Measurements from ENCODE around the gene KY. TPM values are rescaled to one million over a fixed set of nuclear protein-coding genes. Genes with fewer than 3 reads are reported as not detected.
A peak's percentile ranks its signal among the peaks of the same experiment; 100 is the strongest.

The KY gene
- total RNA-seq, 1 experiment from 2014 or later: not detected

DNA sequence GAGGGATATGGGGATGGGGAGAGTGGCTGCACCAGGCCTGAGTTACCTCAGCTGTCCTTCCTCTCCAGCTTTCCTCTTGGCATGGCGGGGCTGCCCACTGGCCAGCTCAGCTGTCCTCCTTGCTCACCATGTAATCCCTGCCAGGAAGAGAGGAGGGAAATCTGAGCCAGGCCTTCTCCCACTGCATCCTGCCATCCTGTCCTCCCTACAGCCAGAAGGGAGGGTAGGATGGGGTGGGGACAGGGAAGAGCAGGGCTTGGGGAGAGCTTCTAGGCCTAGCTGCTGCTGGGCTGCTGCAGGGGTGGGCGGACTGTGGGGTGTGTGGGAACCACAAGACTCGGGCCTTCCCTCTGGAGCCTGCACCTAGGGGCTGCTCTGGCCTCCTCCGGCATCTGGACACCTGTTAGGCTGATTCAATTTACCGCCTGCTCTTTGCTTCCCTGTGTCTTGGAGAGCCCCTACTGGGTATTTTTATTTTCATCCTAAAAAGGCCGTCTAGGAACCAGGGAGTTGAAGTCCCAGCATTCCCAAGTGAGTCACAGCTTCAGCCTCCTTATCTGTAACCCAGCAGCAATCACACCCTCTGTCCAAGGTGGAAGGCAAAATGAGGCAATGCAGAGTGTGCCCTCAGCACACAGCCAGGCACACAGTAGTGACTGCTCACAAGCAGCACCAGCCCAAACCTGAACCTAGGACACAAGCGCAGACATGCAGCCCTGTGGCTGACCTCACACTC, 13.1 kb upstream of the KY start:
- ChIA-PET CTCF (no interaction called here), POLR2A (no interaction called here)
- peaks cover 5% of the 10 kb centered on the region; the same call in 1 of the 2 replicates for H3K27me3 ChIP-seq (ENCODE audit: control insufficient read depth, insufficient read depth, low read length)
- H3K4me1 ChIP-seq (ENCODE audit: control insufficient read depth, insufficient read depth, low read length): no peaks in the 10 kb centered on the region
- H3K36me3 ChIP-seq (ENCODE audit: control insufficient read depth, insufficient read depth, low read length): no peaks in the 10 kb centered on the region
- ATAC-seq (peak; percentile 42; the same call in 1 of the 2 replicates), DNase-seq (ENCODE audit: low read depth, low spot score) (no peak)
- TF ChIP-seq, protein P1, sequence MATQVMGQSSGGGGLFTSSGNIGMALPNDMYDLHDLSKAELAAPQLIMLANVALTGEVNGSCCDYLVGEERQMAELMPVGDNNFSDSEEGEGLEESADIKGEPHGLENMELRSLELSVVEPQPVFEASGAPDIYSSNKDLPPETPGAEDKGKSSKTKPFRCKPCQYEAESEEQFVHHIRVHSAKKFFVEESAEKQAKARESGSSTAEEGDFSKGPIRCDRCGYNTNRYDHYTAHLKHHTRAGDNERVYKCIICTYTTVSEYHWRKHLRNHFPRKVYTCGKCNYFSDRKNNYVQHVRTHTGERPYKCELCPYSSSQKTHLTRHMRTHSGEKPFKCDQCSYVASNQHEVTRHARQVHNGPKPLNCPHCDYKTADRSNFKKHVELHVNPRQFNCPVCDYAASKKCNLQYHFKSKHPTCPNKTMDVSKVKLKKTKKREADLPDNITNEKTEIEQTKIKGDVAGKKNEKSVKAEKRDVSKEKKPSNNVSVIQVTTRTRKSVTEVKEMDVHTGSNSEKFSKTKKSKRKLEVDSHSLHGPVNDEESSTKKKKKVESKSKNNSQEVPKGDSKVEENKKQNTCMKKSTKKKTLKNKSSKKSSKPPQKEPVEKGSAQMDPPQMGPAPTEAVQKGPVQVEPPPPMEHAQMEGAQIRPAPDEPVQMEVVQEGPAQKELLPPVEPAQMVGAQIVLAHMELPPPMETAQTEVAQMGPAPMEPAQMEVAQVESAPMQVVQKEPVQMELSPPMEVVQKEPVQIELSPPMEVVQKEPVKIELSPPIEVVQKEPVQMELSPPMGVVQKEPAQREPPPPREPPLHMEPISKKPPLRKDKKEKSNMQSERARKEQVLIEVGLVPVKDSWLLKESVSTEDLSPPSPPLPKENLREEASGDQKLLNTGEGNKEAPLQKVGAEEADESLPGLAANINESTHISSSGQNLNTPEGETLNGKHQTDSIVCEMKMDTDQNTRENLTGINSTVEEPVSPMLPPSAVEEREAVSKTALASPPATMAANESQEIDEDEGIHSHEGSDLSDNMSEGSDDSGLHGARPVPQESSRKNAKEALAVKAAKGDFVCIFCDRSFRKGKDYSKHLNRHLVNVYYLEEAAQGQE (IDR thresholded peaks at IDR 0.05; ENCODE audit: insufficient read depth in 1 of 2, low read depth in 2 of 2, low read length in 1 of 2): no peak
- TF ChIP-seq, protein P2, sequence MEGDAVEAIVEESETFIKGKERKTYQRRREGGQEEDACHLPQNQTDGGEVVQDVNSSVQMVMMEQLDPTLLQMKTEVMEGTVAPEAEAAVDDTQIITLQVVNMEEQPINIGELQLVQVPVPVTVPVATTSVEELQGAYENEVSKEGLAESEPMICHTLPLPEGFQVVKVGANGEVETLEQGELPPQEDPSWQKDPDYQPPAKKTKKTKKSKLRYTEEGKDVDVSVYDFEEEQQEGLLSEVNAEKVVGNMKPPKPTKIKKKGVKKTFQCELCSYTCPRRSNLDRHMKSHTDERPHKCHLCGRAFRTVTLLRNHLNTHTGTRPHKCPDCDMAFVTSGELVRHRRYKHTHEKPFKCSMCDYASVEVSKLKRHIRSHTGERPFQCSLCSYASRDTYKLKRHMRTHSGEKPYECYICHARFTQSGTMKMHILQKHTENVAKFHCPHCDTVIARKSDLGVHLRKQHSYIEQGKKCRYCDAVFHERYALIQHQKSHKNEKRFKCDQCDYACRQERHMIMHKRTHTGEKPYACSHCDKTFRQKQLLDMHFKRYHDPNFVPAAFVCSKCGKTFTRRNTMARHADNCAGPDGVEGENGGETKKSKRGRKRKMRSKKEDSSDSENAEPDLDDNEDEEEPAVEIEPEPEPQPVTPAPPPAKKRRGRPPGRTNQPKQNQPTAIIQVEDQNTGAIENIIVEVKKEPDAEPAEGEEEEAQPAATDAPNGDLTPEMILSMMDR (IDR thresholded peaks at IDR 0.05): no peak
- TF ChIP-seq SIN3A (IDR thresholded peaks at IDR 0.05; ENCODE audit: borderline replicate concordance, insufficient read depth, low read depth, low read length) (no peak), POLR2AphosphoS5 (IDR thresholded peaks at IDR 0.05; ENCODE audit: low read depth, low read length) (no peak), TCF7L2 (IDR thresholded peaks at IDR 0.05; ENCODE audit: low read depth, low read length) (no peak)
- H3K4me3 ChIP-seq (ENCODE audit: low read depth in 2 of 2, low read length in 2 of 2): no peak overlapping the region
- H3K9me3 ChIP-seq (ENCODE audit: control insufficient read depth, insufficient read depth, low read depth, low read length): no peaks in the 10 kb centered on the region
- in situ Hi-C loops (cut with HindIII; ENCODE audit: low pct_unique_long_range_greater_than_20kb, low sequenced_read_pairs) (no loop called here), intact Hi-C loops (cut with micrococcal nuclease; ENCODE audit: unreplicated experiment) (no loop called here)
- no peak overlapping the region for H3K27ac ChIP-seq (ENCODE audit: low read length)
- no TSS peak for BruUV-seq (replicated peaks)

DNA sequence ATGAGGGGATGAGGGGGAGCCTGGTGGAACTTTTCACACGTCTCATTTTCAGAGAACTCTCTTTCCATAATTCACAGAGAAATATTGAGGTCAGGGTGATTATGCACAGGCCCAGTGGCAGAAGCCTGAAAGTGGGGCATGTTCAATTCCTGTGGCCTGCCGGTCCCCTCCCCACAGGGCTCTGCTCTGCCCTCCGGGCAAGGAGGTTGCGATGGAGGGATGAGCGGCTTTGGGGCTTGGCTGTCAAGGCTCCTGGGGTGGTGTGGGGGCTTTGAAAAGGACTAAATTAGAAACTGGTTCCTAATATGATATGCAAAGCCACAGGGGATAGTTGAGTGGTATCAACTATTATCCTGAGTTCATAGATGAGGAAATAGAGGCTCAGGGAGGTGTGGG, 9.2 kb upstream of the KY start:
- Histone ChIP-seq H3K4me3 (ENCODE audit: low read depth in 2 of 2, low read length in 2 of 2) (no peak overlapping the region), H3K27ac (ENCODE audit: low read length) (no peak overlapping the region), H3K9me3 (ENCODE audit: control insufficient read depth, insufficient read depth, low read depth, low read length) (no peaks in the 10 kb centered on the region), H3K36me3 (ENCODE audit: control insufficient read depth, insufficient read depth, low read length) (no peaks in the 10 kb centered on the region), H3K4me1 (ENCODE audit: control insufficient read depth, insufficient read depth, low read length) (no peaks in the 10 kb centered on the region), H3K27me3 (ENCODE audit: control insufficient read depth, insufficient read depth, low read length) (peaks cover 6% of the 10 kb centered on the region; the same call in 1 of the 2 replicates)
- POLR2A ChIA-PET: no interaction called here
- no peak for DNase-seq (ENCODE audit: low read depth, low spot score)
- intact Hi-C loops (cut with micrococcal nuclease; ENCODE audit: unreplicated experiment): no loop called here
- CTCF ChIA-PET: no interaction called here
- BruUV-seq (replicated peaks): no TSS peak
- no peak for TF ChIP-seq POLR2AphosphoS5 (IDR thresholded peaks at IDR 0.05; ENCODE audit: low read depth, low read length)
- TF ChIP-seq, protein P1 (IDR thresholded peaks at IDR 0.05; ENCODE audit: insufficient read depth in 1 of 2, low read depth in 2 of 2, low read length in 1 of 2): no peak
- TF ChIP-seq, protein P2 (IDR thresholded peaks at IDR 0.05): no peak
- TF ChIP-seq TCF7L2 (IDR thresholded peaks at IDR 0.05; ENCODE audit: low read depth, low read length): no peak
- no peak for TF ChIP-seq SIN3A (IDR thresholded peaks at IDR 0.05; ENCODE audit: borderline replicate concordance, insufficient read depth, low read depth, low read length)
- no peak for ATAC-seq
- in situ Hi-C loops (cut with HindIII; ENCODE audit: low pct_unique_long_range_greater_than_20kb, low sequenced_read_pairs): no loop called here

Data from Panc1 (cell line).